IMR-90 (cell line): ENCODE measurements around the gene BST1.

Source experiments
- CHD1 ChIP-seq: IDR thresholded peaks from 2 replicates; pipeline ENCODE4 v1.6.1; 2012; ENCODE audit warnings: low read depth, low read length, improper control_type of control experiment
- POLR2A ChIP-seq: IDR thresholded peaks from 2 replicates; pipeline ENCODE4 v1.6.1; 2012; ENCODE audit warnings: mild to moderate bottlenecking, low read depth, low read length
- RAD21 ChIP-seq: IDR thresholded peaks from 2 replicates; pipeline ENCODE4 v1.6.1; 2012; ENCODE audit warnings: low read length, improper control_type of control experiment
- RFX5 ChIP-seq: IDR thresholded peaks from 2 replicates; pipeline ENCODE4 v1.8.0; 2012; ENCODE audit warnings: low read depth, mild to moderate bottlenecking, low read length, moderate library complexity
- TF ChIP-seq, protein P1 (sequence below): conservative IDR thresholded peaks from 2 replicates; pipeline ENCODE4 v1.5.1; 2012; ENCODE audit warnings: mild to moderate bottlenecking, low read depth, low read length, improper control_type of control experiment

- TF ChIP-seq RAD21 (no peak), CHD1 (no peak), RFX5 (no peak), POLR2A (no peak)
- TF ChIP-seq, protein P1, sequence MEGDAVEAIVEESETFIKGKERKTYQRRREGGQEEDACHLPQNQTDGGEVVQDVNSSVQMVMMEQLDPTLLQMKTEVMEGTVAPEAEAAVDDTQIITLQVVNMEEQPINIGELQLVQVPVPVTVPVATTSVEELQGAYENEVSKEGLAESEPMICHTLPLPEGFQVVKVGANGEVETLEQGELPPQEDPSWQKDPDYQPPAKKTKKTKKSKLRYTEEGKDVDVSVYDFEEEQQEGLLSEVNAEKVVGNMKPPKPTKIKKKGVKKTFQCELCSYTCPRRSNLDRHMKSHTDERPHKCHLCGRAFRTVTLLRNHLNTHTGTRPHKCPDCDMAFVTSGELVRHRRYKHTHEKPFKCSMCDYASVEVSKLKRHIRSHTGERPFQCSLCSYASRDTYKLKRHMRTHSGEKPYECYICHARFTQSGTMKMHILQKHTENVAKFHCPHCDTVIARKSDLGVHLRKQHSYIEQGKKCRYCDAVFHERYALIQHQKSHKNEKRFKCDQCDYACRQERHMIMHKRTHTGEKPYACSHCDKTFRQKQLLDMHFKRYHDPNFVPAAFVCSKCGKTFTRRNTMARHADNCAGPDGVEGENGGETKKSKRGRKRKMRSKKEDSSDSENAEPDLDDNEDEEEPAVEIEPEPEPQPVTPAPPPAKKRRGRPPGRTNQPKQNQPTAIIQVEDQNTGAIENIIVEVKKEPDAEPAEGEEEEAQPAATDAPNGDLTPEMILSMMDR = no peak
Measured at GRCh38 chr4:15777697-15778288, 74.9 kb downstream of the BST1 start.
